Astrocyte (in vitro differentiated cells and primary cell): Measurements from ENCODE around the gene CASK.

ENCODE experiments used
- EZH2 ChIP-seq: IDR thresholded peaks from 2 replicates; pipeline ENCODE4 v1.6.1; 2012; ENCODE audit warnings: mild to moderate bottlenecking, low read length, inconsistent platforms; ENCODE audit not compliant: insufficient read depth
- TF ChIP-seq, protein P1 (sequence below): IDR thresholded peaks from 2 replicates; pipeline ENCODE4 v1.5.1; 2011; ENCODE audit warnings: low read depth, mild to moderate bottlenecking, inconsistent platforms, low read length, moderate library complexity; ENCODE audit not compliant: insufficient read depth

DNA sequence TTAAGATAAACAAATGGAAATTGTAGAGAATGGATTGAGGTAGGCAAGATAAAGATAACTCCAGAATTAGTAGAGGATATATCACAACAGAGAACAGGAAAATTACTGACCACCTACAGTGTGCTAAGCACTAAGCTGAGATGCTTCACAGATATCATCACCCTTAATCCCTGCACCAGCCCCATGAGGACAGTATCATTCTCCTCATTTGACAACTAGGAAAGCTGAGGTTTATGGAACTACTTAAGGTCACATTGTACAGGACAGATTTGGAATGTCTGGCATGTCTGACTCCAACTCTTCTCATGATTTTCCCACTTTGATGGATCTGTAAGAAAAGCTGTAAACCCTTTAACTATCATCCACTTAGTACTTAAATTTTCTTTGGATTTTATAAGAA, 95.5 kb downstream of the CASK start:
- TF ChIP-seq, protein P1, sequence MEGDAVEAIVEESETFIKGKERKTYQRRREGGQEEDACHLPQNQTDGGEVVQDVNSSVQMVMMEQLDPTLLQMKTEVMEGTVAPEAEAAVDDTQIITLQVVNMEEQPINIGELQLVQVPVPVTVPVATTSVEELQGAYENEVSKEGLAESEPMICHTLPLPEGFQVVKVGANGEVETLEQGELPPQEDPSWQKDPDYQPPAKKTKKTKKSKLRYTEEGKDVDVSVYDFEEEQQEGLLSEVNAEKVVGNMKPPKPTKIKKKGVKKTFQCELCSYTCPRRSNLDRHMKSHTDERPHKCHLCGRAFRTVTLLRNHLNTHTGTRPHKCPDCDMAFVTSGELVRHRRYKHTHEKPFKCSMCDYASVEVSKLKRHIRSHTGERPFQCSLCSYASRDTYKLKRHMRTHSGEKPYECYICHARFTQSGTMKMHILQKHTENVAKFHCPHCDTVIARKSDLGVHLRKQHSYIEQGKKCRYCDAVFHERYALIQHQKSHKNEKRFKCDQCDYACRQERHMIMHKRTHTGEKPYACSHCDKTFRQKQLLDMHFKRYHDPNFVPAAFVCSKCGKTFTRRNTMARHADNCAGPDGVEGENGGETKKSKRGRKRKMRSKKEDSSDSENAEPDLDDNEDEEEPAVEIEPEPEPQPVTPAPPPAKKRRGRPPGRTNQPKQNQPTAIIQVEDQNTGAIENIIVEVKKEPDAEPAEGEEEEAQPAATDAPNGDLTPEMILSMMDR, result no peak
- no peak for TF ChIP-seq EZH2
